ENCODE data around the gene MED10. TPM values are rescaled to one million over a fixed set of nuclear protein-coding genes. Genes with fewer than 3 reads are reported as not detected.

Gene MED10
- total and polyA plus RNA-seq, 2 donors (not counting 3 experiments of a cell fraction or from before 2014, with no cell fraction given): 55.6 to 56.3 TPM

DNA sequence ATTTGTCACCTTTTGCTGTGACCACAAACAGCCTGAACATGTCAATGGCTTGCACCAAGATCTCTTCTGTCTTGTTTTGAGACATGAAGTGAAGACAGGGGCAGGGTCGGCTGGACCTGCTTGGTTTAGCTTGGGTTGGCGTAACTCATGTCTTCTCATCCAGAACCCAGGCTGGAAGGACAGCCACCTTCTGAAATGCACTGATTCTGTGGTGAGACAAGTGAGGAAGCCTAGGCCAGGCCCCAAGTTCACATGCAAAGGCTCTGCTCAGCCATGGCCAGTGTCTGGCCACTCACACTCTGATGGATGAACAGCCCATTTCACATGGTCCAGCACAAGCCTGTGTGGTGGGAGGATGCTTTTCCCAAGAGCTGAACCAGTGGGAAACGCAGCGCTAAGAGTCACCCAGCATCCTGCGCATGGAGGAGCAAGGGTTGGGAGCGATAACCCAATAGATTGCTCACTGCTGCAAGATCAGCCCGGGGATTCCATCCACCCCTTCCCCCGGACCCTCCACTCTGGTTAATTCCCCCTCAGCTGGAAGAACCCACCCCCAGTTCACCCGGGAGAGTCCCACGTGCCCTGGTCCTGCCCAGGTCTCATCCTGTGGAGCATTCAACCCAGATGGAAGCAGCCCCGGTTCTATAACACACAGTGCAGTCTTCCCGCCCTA is 16.2 kb upstream of the MED10 start:
- H4K20me1 ChIP-seq (replicated peaks; ENCODE audit: control insufficient read depth, extremely low read depth, insufficient read depth, low read length): no peaks in the 10 kb centered on the region
- no peak overlapping the region for H3K4me3 ChIP-seq (replicated peaks in 1 of 3; ENCODE audit: insufficient read depth in 1 of 3, low read depth in 1 of 3, low read length in 3 of 3)
- BruUV-seq (replicated peaks): no TSS peak
- no peaks in the 10 kb centered on the region for H3K79me2 ChIP-seq (ENCODE audit: control insufficient read depth, insufficient read depth, low read length)
- no peaks in the 10 kb centered on the region for H3K4me1 ChIP-seq (ENCODE audit: control insufficient read depth, extremely low read depth, insufficient read depth, low read length)
- ChIA-PET POLR2A (no interaction called here), CTCF (no interaction called here)
- FAIRE-seq (no peak), DNase-seq (ENCODE audit: low read depth, low spot score) (no peak)
- H3K27ac ChIP-seq (ENCODE audit: insufficient read depth, low read depth, low read length): no peak overlapping the region
- peaks cover 2% of the 10 kb centered on the region in 2 experiments for H3K27me3 ChIP-seq (ENCODE audit: control insufficient read depth in 2 of 2, insufficient read depth in 2 of 2, low read length in 2 of 2)
- H3K9me3 ChIP-seq (replicated peaks; ENCODE audit: control insufficient read depth, insufficient read depth, low read length): no peaks in the 10 kb centered on the region
- no peaks in the 10 kb centered on the region for H3K36me3 ChIP-seq (ENCODE audit: control insufficient read depth in 2 of 2, extremely low read depth in 1 of 2, insufficient read depth in 2 of 2, low read length in 2 of 2)
- no peak overlapping the region for H2AFZ ChIP-seq (ENCODE audit: low read depth, low read length)
- no peak overlapping the region for H3K4me2 ChIP-seq (ENCODE audit: insufficient read depth, low read length)
- no peak for TF ChIP-seq POLR2AphosphoS5 (IDR thresholded peaks at IDR 0.05; ENCODE audit: insufficient read depth, low read depth, low read length)
- TF ChIP-seq JUN (IDR thresholded peaks at IDR 0.05; ENCODE audit: borderline replicate concordance, insufficient read depth, insufficient read length, low read depth): no peak
- TF ChIP-seq FOS (IDR thresholded peaks at IDR 0.05; ENCODE audit: borderline replicate concordance, insufficient read depth, low read length): no peak
- TF ChIP-seq GATA2 (IDR thresholded peaks at IDR 0.05; ENCODE audit: insufficient read depth, insufficient read length, low read depth, low read length): no peak
- TF ChIP-seq, protein P1, sequence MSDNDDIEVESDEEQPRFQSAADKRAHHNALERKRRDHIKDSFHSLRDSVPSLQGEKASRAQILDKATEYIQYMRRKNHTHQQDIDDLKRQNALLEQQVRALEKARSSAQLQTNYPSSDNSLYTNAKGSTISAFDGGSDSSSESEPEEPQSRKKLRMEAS (IDR thresholded peaks at IDR 0.05; ENCODE audit: insufficient read depth, insufficient read length): no peak
- no peak for TF ChIP-seq CTCF (IDR thresholded peaks at IDR 0.05; ENCODE audit: extremely low read depth in 1 of 2, insufficient read depth in 1 of 2, low read depth in 1 of 2, low read length in 2 of 2)
- no peak for TF ChIP-seq EZH2 (IDR thresholded peaks at IDR 0.05; ENCODE audit: borderline replicate concordance, low read depth, low read length, severe bottlenecking)
- TF ChIP-seq MYC (IDR thresholded peaks at IDR 0.05; ENCODE audit: low read depth, low read length): no peak
- TF ChIP-seq POLR2A (IDR thresholded peaks at IDR 0.05; ENCODE audit: low read depth, low read length): no peak
- dilution Hi-C loops (cut with MboI; ENCODE audit: extremely low pct_ligation_motif_present, low sequenced_read_pairs) (no loop called here), intact Hi-C loops (cut with micrococcal nuclease) (no loop called here)
- no peaks in the 10 kb centered on the region for H3K9me1 ChIP-seq (replicated peaks; ENCODE audit: control insufficient read depth, extremely low read depth, insufficient read depth, low read length)
- H3K9ac ChIP-seq (replicated peaks; ENCODE audit: extremely low read depth, insufficient read depth, low read length): no peak overlapping the region

All from endothelial cell of umbilical vein (primary cell).